ENCODE measurements around the gene LCMT2. TPM values are rescaled to one million over a fixed set of nuclear protein-coding genes. Genes with fewer than 3 reads are reported as not detected.

Gene LCMT2
- polyA plus RNA-seq, 1 experiment: 8.7 TPM

GRCh38 chr15:43283526-43283925 is 46.8 kb downstream of the LCMT2 start:
- no peak for DNase-seq (ENCODE audit: low read depth)
- H3K27me3 ChIP-seq (ENCODE audit: control insufficient read depth, insufficient read depth, low read length): peaks cover 8% of the 10 kb centered on the region
- ChIA-PET POLR2A (no interaction called here), CTCF (interaction anchor here (1.2 to 9.9 kb wide), 7 partner anchors 7 to 98 kb away, joined by 3 to 127 read pairs (median 30); partner anchors contain the start of genes CCNDBP1 and TGM5)
- no peaks in the 10 kb centered on the region for H3K36me3 ChIP-seq (ENCODE audit: control insufficient read depth, insufficient read depth, low read length)
- TF ChIP-seq CTCF (IDR thresholded peaks at IDR 0.05; ENCODE audit: insufficient read depth, low read depth, low read length): no peak
- no peak overlapping the region for H3K4me3 ChIP-seq (ENCODE audit: low read depth, low read length)

- no peak for TF ChIP-seq CTCF (IDR thresholded peaks at IDR 0.05; ENCODE audit: insufficient read depth, low read depth, low read length)
- H3K36me3 ChIP-seq (ENCODE audit: control insufficient read depth, insufficient read depth, low read length): no peaks in the 10 kb centered on the region
- ChIA-PET POLR2A (no interaction called here), CTCF (interaction anchor here (5.6 to 9.9 kb wide), 2 partner anchors 14 to 56 kb away, joined by 35 to 127 read pairs; partner anchors contain the start of gene TGM5)
- no peak overlapping the region for H3K4me3 ChIP-seq (ENCODE audit: low read depth, low read length)
- DNase-seq (ENCODE audit: low read depth): no peak
- peaks cover 6% of the 10 kb centered on the region for H3K27me3 ChIP-seq (ENCODE audit: control insufficient read depth, insufficient read depth, low read length)
These were observed 48.3 kb downstream of the LCMT2 start for GRCh38 chr15:43281926-43282602.

GRCh38 chr15:43280996-43281395 is 49.4 kb downstream of the LCMT2 start:
- CTCF ChIA-PET: interaction anchor here (9.9 kb wide), 1 partner anchor 55 kb away, joined by 127 read pairs; no protein-coding TSS in a partner anchor

GRCh38 chr15:43279496-43279895 is 50.9 kb downstream of the LCMT2 start:
- POLR2A ChIA-PET: no interaction called here
- H3K4me3 ChIP-seq (ENCODE audit: low read depth, low read length): no peak overlapping the region
- H3K36me3 ChIP-seq (ENCODE audit: control insufficient read depth, insufficient read depth, low read length): no peaks in the 10 kb centered on the region
- no peak for DNase-seq (ENCODE audit: low read depth)
- no peak for TF ChIP-seq CTCF (IDR thresholded peaks at IDR 0.05; ENCODE audit: insufficient read depth, low read depth, low read length)
- peaks cover 6% of the 10 kb centered on the region for H3K27me3 ChIP-seq (ENCODE audit: control insufficient read depth, insufficient read depth, low read length)
- CTCF ChIA-PET: interaction anchor here (0.6 to 9.9 kb wide), 4 partner anchors 8 to 54 kb away, joined by 3 to 127 read pairs (median 10); partner anchors contain the start of gene TGM5

More at GRCh38 chr15:43280996-43281395, 49.4 kb downstream of the LCMT2 start:
- DNase-seq (ENCODE audit: low read depth): no peak
- peaks cover 4% of the 10 kb centered on the region for H3K27me3 ChIP-seq (ENCODE audit: control insufficient read depth, insufficient read depth, low read length)
- no peaks in the 10 kb centered on the region for H3K36me3 ChIP-seq (ENCODE audit: control insufficient read depth, insufficient read depth, low read length)
- POLR2A ChIA-PET: no interaction called here
- TF ChIP-seq CTCF (IDR thresholded peaks at IDR 0.05; ENCODE audit: insufficient read depth, low read depth, low read length): no peak
- H3K4me3 ChIP-seq (ENCODE audit: low read depth, low read length): no peak overlapping the region

- peaks cover 6% of the 10 kb centered on the region for H3K27me3 ChIP-seq (ENCODE audit: control insufficient read depth, insufficient read depth, low read length)
- POLR2A ChIA-PET: no interaction called here
- no peak for TF ChIP-seq CTCF (IDR thresholded peaks at IDR 0.05; ENCODE audit: insufficient read depth, low read depth, low read length)
- H3K36me3 ChIP-seq (ENCODE audit: control insufficient read depth, insufficient read depth, low read length): no peaks in the 10 kb centered on the region
- no peak overlapping the region for H3K4me3 ChIP-seq (ENCODE audit: low read depth, low read length)
- CTCF ChIA-PET: interaction anchor here (0.7 to 3.4 kb wide), 2 partner anchors 13 to 53 kb away, joined by 4 to 15 read pairs; partner anchors contain the start of gene TGM5
- DNase-seq (ENCODE audit: low read depth): no peak
These were observed 51.5 kb downstream of the LCMT2 start for GRCh38 chr15:43278869-43279268.

Data from BJ (cell line).